Type B pancreatic cell (in vitro differentiated cells): ENCODE measurements around the gene DSCAML1. TPM values are rescaled to one million over a fixed set of nuclear protein-coding genes. Genes with fewer than 3 reads are reported as not detected.

Experiments used
- DNase-seq: peaks from one replicate; pipeline ENCODE4 v3.0.0; 2021; ENCODE audit warnings: mixed read lengths; ENCODE audit not compliant: unreplicated experiment; ENCODE audit errors: extremely low spot score
- H3K27ac Mint-ChIP-seq: 2 replicates; pipeline ENCODE4 v1.8.0; 2021; ENCODE audit warnings: mild to moderate bottlenecking, mixed read lengths
- H3K27me3 Mint-ChIP-seq: 2 replicates; pipeline ENCODE4 v1.8.0; 2021; ENCODE audit warnings: mixed read lengths
- H3K36me3 Mint-ChIP-seq: 2 replicates; pipeline ENCODE4 v1.8.0; 2021; ENCODE audit warnings: mixed read lengths
- H3K4me1 Mint-ChIP-seq: one replicate; pipeline ENCODE4 v1.8.0; 2021; ENCODE audit warnings: mixed read lengths; ENCODE audit not compliant: unreplicated experiment
- H3K4me3 Mint-ChIP-seq: 2 replicates; pipeline ENCODE4 v1.8.0; 2021; ENCODE audit warnings: mild to moderate bottlenecking, mixed read lengths
- H3K9me3 Mint-ChIP-seq: 2 replicates; pipeline ENCODE4 v1.8.0; 2021; ENCODE audit warnings: mixed read lengths
- CTCF ChIP-seq: fragments of 200-600 bp; sonication (generic); conservative IDR thresholded peaks from 2 replicates; pipeline ENCODE4 v1.5.0; 2021; ENCODE audit warnings: antibody characterized with exemption, mild to moderate bottlenecking
- total RNA-seq: library from RNA; stranded (reverse); gene quantifications from 2 replicates; pipeline ENCODE4 v1.2.1, GENCODE V29; 2021; ENCODE audit warnings: low replicate concordance

DSCAML1 gene
- total RNA-seq, 1 donor from 2014 or later: 5.8 TPM

- no peaks in the 10 kb centered on the region for H3K9me3 Mint-ChIP-seq
- no peaks in the 10 kb centered on the region for H3K36me3 Mint-ChIP-seq
- peaks cover 43% of the 10 kb centered on the region for H3K27me3 Mint-ChIP-seq
- TF ChIP-seq CTCF: peak; percentile 94
- peak overlapping the region; percentile 32 for H3K27ac Mint-ChIP-seq
- H3K4me3 Mint-ChIP-seq: no peak overlapping the region
- no peak for DNase-seq
- peaks cover 31% of the 10 kb centered on the region for H3K4me1 Mint-ChIP-seq
These were observed 10.7 kb upstream of the DSCAML1 start for GRCh38 chr11:117807482-117808327.

- Mint-ChIP-seq H3K9me3 (no peaks in the 10 kb centered on the region), H3K27ac (no peak overlapping the region), H3K27me3 (peaks cover 42% of the 10 kb centered on the region), H3K36me3 (no peaks in the 10 kb centered on the region), H3K4me1 (peaks cover 28% of the 10 kb centered on the region), H3K4me3 (no peak overlapping the region)
- DNase-seq: no peak
- no peak for TF ChIP-seq CTCF
These were observed 9.8 kb upstream of the DSCAML1 start for GRCh38 chr11:117806846-117807245.

- Mint-ChIP-seq H3K27ac (no peak overlapping the region), H3K36me3 (no peaks in the 10 kb centered on the region), H3K4me3 (no peak overlapping the region), H3K9me3 (no peaks in the 10 kb centered on the region), H3K4me1 (peaks cover 16% of the 10 kb centered on the region), H3K27me3 (peaks cover 43% of the 10 kb centered on the region)
- TF ChIP-seq CTCF: no peak
- no peak for DNase-seq
These were observed 8.0 kb upstream of the DSCAML1 start for GRCh38 chr11:117805045-117805444.

- DNase-seq: no peak
- Mint-ChIP-seq H3K27ac (no peak overlapping the region), H3K36me3 (no peaks in the 10 kb centered on the region), H3K27me3 (peaks cover 52% of the 10 kb centered on the region), H3K4me3 (no peak overlapping the region), H3K9me3 (no peaks in the 10 kb centered on the region), H3K4me1 (peaks cover 7% of the 10 kb centered on the region)
- TF ChIP-seq CTCF: no peak
These were observed 6.9 kb upstream of the DSCAML1 start for GRCh38 chr11:117803896-117804295.

- Mint-ChIP-seq H3K27ac (no peak overlapping the region), H3K4me3 (no peak overlapping the region), H3K4me1 (peaks cover 5% of the 10 kb centered on the region), H3K9me3 (no peaks in the 10 kb centered on the region), H3K27me3 (peaks cover 71% of the 10 kb centered on the region), H3K36me3 (no peaks in the 10 kb centered on the region)
- no peak for TF ChIP-seq CTCF
- no peak for DNase-seq
These were observed 2.6 kb upstream of the DSCAML1 start for GRCh38 chr11:117799634-117800033.
